HCT116 (cell line): ENCODE results near the gene RBM20.

ENCODE experiments used
- ATF3 ChIP-seq: IDR thresholded peaks from 2 replicates; pipeline ENCODE4 v1.6.1; 2012
- CTCF ChIP-seq, 3 experiments: fragments of 200-600 bp in 1 of 3; sonication (generic) in 1 of 3; IDR thresholded peaks in 2 of 3; conservative IDR thresholded peaks in 1 of 3; 2 replicates each; pipeline ENCODE4 v1.5.1; 2012 to 2017; ENCODE audit warnings: low read depth in 2 of 3, low read length in 2 of 3, antibody characterized with exemption in 1 of 3, borderline replicate concordance in 1 of 3, control low read depth in 1 of 3, mild to moderate bottlenecking in 1 of 3, mixed read lengths in 1 of 3, mixed run types in 1 of 3, moderate library complexity in 1 of 3; ENCODE audit not compliant: insufficient read depth in 1 of 3
- FOSL1 ChIP-seq: IDR thresholded peaks from 2 replicates; pipeline ENCODE4 v1.6.1; 2012; ENCODE audit warnings: low read depth
- POLR2A ChIP-seq: IDR thresholded peaks from 2 replicates; pipeline ENCODE4 v1.7.0; 2011; ENCODE audit warnings: borderline replicate concordance; ENCODE audit not compliant: insufficient read depth, insufficient read length; ENCODE audit errors: extremely low read depth
- POLR2AphosphoS5 ChIP-seq: IDR thresholded peaks from 2 replicates; pipeline ENCODE4 v1.6.1; 2011; ENCODE audit warnings: mild to moderate bottlenecking, low read depth, low read length, moderate library complexity
- RAD21 ChIP-seq: IDR thresholded peaks from 2 replicates; pipeline ENCODE4 v1.6.1; 2012; ENCODE audit warnings: low read depth, mild to moderate bottlenecking
- SIN3A ChIP-seq: IDR thresholded peaks from 2 replicates; pipeline ENCODE4 v1.6.1; 2012; ENCODE audit warnings: low read depth
- SP1 ChIP-seq: IDR thresholded peaks from 2 replicates; pipeline ENCODE4 v1.6.1; 2012; ENCODE audit warnings: low read depth
- YY1 ChIP-seq: IDR thresholded peaks from 2 replicates; pipeline ENCODE4 v1.6.1; 2011; ENCODE audit warnings: low read length, low read depth, moderate library complexity, mild to moderate bottlenecking; ENCODE audit not compliant: insufficient replicate concordance; ENCODE audit errors: extremely low read depth
- ZNF274 ChIP-seq: fragments of 200-500 bp; sonication (Bioruptor generic); IDR thresholded peaks from 2 replicates; pipeline ENCODE4 v1.6.1; 2014; ENCODE audit warnings: mild to moderate bottlenecking, low read depth, low read length, inconsistent platforms

GRCh38 chr10:110756876-110757275 lies 112.7 kb downstream of the RBM20 start:
- TF ChIP-seq SP1 (no peak), POLR2A (no peak), CTCF (IDR thresholded peaks at IDR 0.05 in 2 of 3, conservative IDR thresholded peaks at IDR 0.05 in 1 of 3; ENCODE audit: borderline replicate concordance in 1 of 3, insufficient read depth in 1 of 3, low read depth in 2 of 3, low read length in 2 of 3) (no peak), ZNF274 (no peak), POLR2AphosphoS5 (no peak), SIN3A (no peak), FOSL1 (no peak), ATF3 (no peak), YY1 (no peak), RAD21 (no peak)
